HCT116 (cell line): ENCODE results near the gene SNRPA1. TPM values are rescaled to one million over a fixed set of nuclear protein-coding genes. Genes with fewer than 3 reads are reported as not detected.

Experiments
- ATAC-seq: fragments of 200-7000 bp; cut with Tn5 transposase; 2 replicates; pipeline ENCODE4 v1.9.1; 2020; ENCODE audit warnings: mild to moderate bottlenecking, moderate library complexity
- BruUV-seq: library from RNA; stranded (reverse); fragments of 400-500 nt; replicated peaks from 2 replicates; lab custom pipeline; 2021; lab: Mats Ljungman, UMichigan
- CTCF ChIA-PET: fragments of 300-600 bp; sonication (Branson Sonifier 250); formaldehyde crosslinking; loops from one replicate; lab custom pipeline; 2021; ENCODE audit warnings: antibody characterized with exemption; lab: Charles Lee
- POLR2A ChIA-PET: fragments of 300-600, 350-600 bp; sonication (Branson Sonifier 250); formaldehyde crosslinking; loops from one replicate; lab custom pipeline; 2021; ENCODE audit warnings: antibody characterized with exemption; lab: Charles Lee
- RAD21 ChIA-PET, 2 experiments: fragments of 300-600 bp; sonication (Branson Sonifier 250); formaldehyde crosslinking; loops; one replicate each; lab custom pipeline; 2023; ENCODE audit warnings: low total read pairs in 2 of 2; ENCODE audit not compliant: uncharacterized antibody in 2 of 2, unreplicated experiment in 2 of 2, low non-redundant PET in 1 of 2; lab: Charles Lee
- DNase-seq: peaks from one replicate; pipeline ENCODE4 v3.0.0-alpha.2; 2010; ENCODE audit warnings: low read depth, low spot score
- H2AFZ ChIP-seq: fragments of 200-600 bp; shearing (Covaris generic), sonication (generic); 2 replicates; pipeline ENCODE4 v1.6.1; 2017; ENCODE audit warnings: low read depth, mixed run types, mixed read lengths, antibody characterized with exemption, low read length; ENCODE audit not compliant: poor library complexity, severe bottlenecking
- H3K27ac ChIP-seq: 2 replicates; pipeline ENCODE4 v1.5.1; 2012; ENCODE audit warnings: low read depth, low read length
- H3K27me3 ChIP-seq: fragments of 200-600 bp; sonication (generic); 2 replicates; pipeline ENCODE4 v1.6.1; 2016; ENCODE audit warnings: mixed run types, low read length, mixed read lengths; ENCODE audit not compliant: insufficient read depth
- H3K36me3 ChIP-seq, 2 experiments: fragments of 200-500 bp in 1 of 2; fragments of 200-600 bp in 1 of 2; sonication (Bioruptor generic) in 1 of 2; sonication (generic) in 1 of 2; 2 replicates each; pipeline versions ENCODE4 v1.5.1 to v1.6.1; 2014 to 2016; ENCODE audit warnings: low read length in 2 of 2, inconsistent platforms in 1 of 2, mixed read lengths in 1 of 2, mixed run types in 1 of 2; ENCODE audit not compliant: insufficient read depth in 2 of 2, control insufficient read depth in 1 of 2
- H3K4me1 ChIP-seq, 2 experiments: fragments of 200-600 bp in 1 of 2; sonication (generic) in 1 of 2; 2 replicates each; pipeline versions ENCODE4 v1.5.1 to v1.6.1; 2012 to 2017; ENCODE audit warnings: low read length in 2 of 2, inconsistent platforms in 1 of 2, mild to moderate bottlenecking in 1 of 2, mixed read lengths in 1 of 2, mixed run types in 1 of 2, moderate library complexity in 1 of 2; ENCODE audit not compliant: insufficient read depth in 2 of 2, control insufficient read depth in 1 of 2
- H3K4me2 ChIP-seq: fragments of 200-600 bp; sonication (generic); 2 replicates; pipeline ENCODE4 v1.6.1; 2017; ENCODE audit warnings: mixed run types, low read length, mixed read lengths
- H3K4me3 ChIP-seq, 2 experiments: fragments of 200-600 bp in 1 of 2; sonication (generic) in 1 of 2; replicated peaks in 1 of 2; 2 replicates each; pipeline ENCODE4 v1.5.1; 2011 to 2016; ENCODE audit warnings: low read length in 2 of 2, control low read depth in 1 of 2, low read depth in 1 of 2, mild to moderate bottlenecking in 1 of 2, mixed read lengths in 1 of 2, mixed run types in 1 of 2
- H3K79me2 ChIP-seq: fragments of 200-600 bp; sonication (generic); 2 replicates; pipeline ENCODE4 v1.6.1; 2017; ENCODE audit warnings: mild to moderate bottlenecking, mixed run types, low read length, moderate library complexity, mixed read lengths; ENCODE audit not compliant: insufficient read depth
- H3K9ac ChIP-seq: fragments of 200-600 bp; sonication (generic); 2 replicates; pipeline ENCODE4 v1.6.1; 2016; ENCODE audit warnings: low read length, mixed read lengths
- H3K9me2 ChIP-seq: fragments of 200-600 bp; sonication (generic), shearing (Covaris generic); 2 replicates; pipeline ENCODE4 v1.6.1; 2017; ENCODE audit warnings: mixed run types, mild to moderate bottlenecking, moderate library complexity; ENCODE audit not compliant: insufficient read depth
- H3K9me3 ChIP-seq, 2 experiments: fragments of 200-500 bp in 1 of 2; fragments of 200-600 bp in 1 of 2; sonication (Bioruptor generic) in 1 of 2; sonication (generic) in 1 of 2; 2 replicates each; pipeline ENCODE4 v1.6.1; 2014 to 2017; ENCODE audit warnings: low read length in 2 of 2, mixed read lengths in 2 of 2, inconsistent platforms in 1 of 2, low read depth in 1 of 2, mild to moderate bottlenecking in 1 of 2, mixed run types in 1 of 2, moderate library complexity in 1 of 2; ENCODE audit not compliant: control insufficient read depth in 1 of 2, insufficient read depth in 1 of 2
- H4K20me1 ChIP-seq: fragments of 200-600 bp; sonication (generic), shearing (Covaris generic); 2 replicates; pipeline ENCODE4 v1.6.1; 2017; ENCODE audit warnings: mixed run types, mild to moderate bottlenecking, moderate library complexity; ENCODE audit not compliant: insufficient read depth
- CBX3 ChIP-seq: IDR thresholded peaks from 2 replicates; pipeline ENCODE4 v1.6.1; 2012; ENCODE audit warnings: low read depth
- CEBPB ChIP-seq: IDR thresholded peaks from 2 replicates; pipeline ENCODE4 v1.6.1; 2012; ENCODE audit warnings: low read depth
- CTCF ChIP-seq, 3 experiments: fragments of 200-600 bp in 1 of 3; sonication (generic) in 1 of 3; IDR thresholded peaks in 2 of 3; conservative IDR thresholded peaks in 1 of 3; 2 replicates each; pipeline ENCODE4 v1.5.1; 2012 to 2017; ENCODE audit warnings: low read depth in 2 of 3, low read length in 2 of 3, antibody characterized with exemption in 1 of 3, borderline replicate concordance in 1 of 3, control low read depth in 1 of 3, mild to moderate bottlenecking in 1 of 3, mixed read lengths in 1 of 3, mixed run types in 1 of 3, moderate library complexity in 1 of 3; ENCODE audit not compliant: insufficient read depth in 1 of 3
- EGR1 ChIP-seq: IDR thresholded peaks from 2 replicates; pipeline ENCODE4 v1.6.1; 2012; ENCODE audit warnings: low read depth
- ELF1 ChIP-seq: IDR thresholded peaks from 2 replicates; pipeline ENCODE4 v1.6.1; 2012; ENCODE audit warnings: low read depth, borderline replicate concordance
- EZH2 ChIP-seq: fragments of 200-600 bp; sonication (generic); IDR thresholded peaks from 2 replicates; pipeline ENCODE4 v1.6.1; 2017; ENCODE audit warnings: antibody characterized with exemption, mixed run types
- EZH2phosphoT487 ChIP-seq: fragments of 200-600 bp; IDR thresholded peaks from 2 replicates; pipeline ENCODE4 v1.6.1; 2018; ENCODE audit warnings: antibody characterized with exemption, borderline replicate concordance
- FOSL1 ChIP-seq: IDR thresholded peaks from 2 replicates; pipeline ENCODE4 v1.6.1; 2012; ENCODE audit warnings: low read depth
- JUND ChIP-seq: IDR thresholded peaks from 2 replicates; pipeline ENCODE4 v1.6.1; 2012
- POLR2A ChIP-seq: IDR thresholded peaks from 2 replicates; pipeline ENCODE4 v1.7.0; 2011; ENCODE audit warnings: borderline replicate concordance; ENCODE audit not compliant: insufficient read depth, insufficient read length; ENCODE audit errors: extremely low read depth
- POLR2AphosphoS5 ChIP-seq: IDR thresholded peaks from 2 replicates; pipeline ENCODE4 v1.6.1; 2011; ENCODE audit warnings: mild to moderate bottlenecking, low read depth, low read length, moderate library complexity
- SIN3A ChIP-seq: IDR thresholded peaks from 2 replicates; pipeline ENCODE4 v1.6.1; 2012; ENCODE audit warnings: low read depth
- SP1 ChIP-seq: IDR thresholded peaks from 2 replicates; pipeline ENCODE4 v1.6.1; 2012; ENCODE audit warnings: low read depth
- SRF ChIP-seq: IDR thresholded peaks from 2 replicates; pipeline ENCODE4 v1.6.1; 2012; ENCODE audit warnings: low read depth
- ZBTB33 ChIP-seq: IDR thresholded peaks from 2 replicates; pipeline ENCODE4 v1.6.1; 2011; ENCODE audit warnings: mild to moderate bottlenecking, low read length, moderate library complexity; ENCODE audit not compliant: insufficient replicate concordance; ENCODE audit errors: extremely low read depth
- ZFX ChIP-seq: fragments of 450-650 bp; IDR thresholded peaks from 2 replicates; pipeline ENCODE4 v1.6.1; 2017
- ZNF274 ChIP-seq: fragments of 200-500 bp; sonication (Bioruptor generic); IDR thresholded peaks from 2 replicates; pipeline ENCODE4 v1.6.1; 2014; ENCODE audit warnings: mild to moderate bottlenecking, low read depth, low read length, inconsistent platforms
- intact Hi-C: fragments of 100-400 bp; cut with micrococcal nuclease; formaldehyde crosslinking; loops from 2 replicates; pipeline ENCODE4 v1.10.0; 2022
- total RNA-seq: library from RNA; stranded (reverse); gene quantifications from one replicate; pipeline ENCODE4 v1.2.1, GENCODE V29; 2021; ENCODE audit not compliant: unreplicated experiment
- TF ChIP-seq, protein P1 (sequence below): IDR thresholded peaks from 2 replicates; pipeline ENCODE4 v1.6.1; 2012

Gene SNRPA1
- total RNA-seq, 1 experiment from 2014 or later = 104 TPM

DNA sequence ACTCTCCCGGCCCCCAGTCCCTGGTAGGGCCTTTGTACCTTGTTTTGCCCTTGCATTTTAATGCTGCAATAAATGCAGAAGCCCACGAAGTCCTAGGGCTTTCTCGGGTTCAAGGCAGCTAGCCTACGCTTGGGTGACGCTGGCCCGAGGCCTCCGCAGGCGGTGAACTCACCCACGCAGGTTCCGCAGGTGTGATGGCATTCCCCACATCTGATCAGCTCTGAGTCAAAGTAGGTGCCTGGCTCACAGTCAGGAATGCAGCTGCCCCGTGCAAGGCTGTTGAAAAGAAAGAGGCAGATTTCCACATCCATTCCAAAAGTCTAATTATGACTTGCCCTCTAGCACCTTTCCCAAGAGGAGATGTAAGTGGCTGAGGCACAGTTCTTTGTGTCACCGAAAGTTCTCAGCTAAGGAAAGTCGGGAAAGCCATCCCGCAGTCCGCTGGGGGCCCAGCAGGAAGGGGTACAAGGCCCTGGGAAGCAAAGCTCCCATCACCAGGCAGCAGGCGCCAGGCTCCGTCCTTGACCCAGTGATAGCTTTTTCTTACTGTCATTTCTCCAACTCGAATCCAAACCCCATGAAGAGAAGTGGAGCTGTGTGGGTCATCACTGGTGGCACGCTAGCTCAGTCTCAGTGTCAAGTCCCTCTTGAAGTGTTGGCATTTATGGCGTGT is 23.2 kb upstream of the SNRPA1 start:
- BruUV-seq = no TSS peak
- Histone ChIP-seq H3K4me1 (no peaks in the 10 kb centered on the region), H3K79me2 (no peaks in the 10 kb centered on the region), H3K4me3 (no peak overlapping the region), H3K27ac (no peak overlapping the region), H3K4me2 (no peak overlapping the region), H3K27me3 (no peaks in the 10 kb centered on the region), H4K20me1 (no peaks in the 10 kb centered on the region), H3K9me3 (no peaks in the 10 kb centered on the region), H3K36me3 (no peaks in the 10 kb centered on the region), H3K9me2 (no peaks in the 10 kb centered on the region), H2AFZ (no peak overlapping the region), H3K9ac (no peak overlapping the region)
- no peak for TF ChIP-seq ZFX
- TF ChIP-seq CEBPB = no peak
- no peak for TF ChIP-seq POLR2A
- TF ChIP-seq POLR2AphosphoS5 = no peak
- TF ChIP-seq ZBTB33 = no peak
- no peak for TF ChIP-seq SP1
- no peak for TF ChIP-seq JUND
- TF ChIP-seq SRF = no peak
- TF ChIP-seq EZH2 = no peak
- no peak for TF ChIP-seq CBX3
- TF ChIP-seq, protein P1, sequence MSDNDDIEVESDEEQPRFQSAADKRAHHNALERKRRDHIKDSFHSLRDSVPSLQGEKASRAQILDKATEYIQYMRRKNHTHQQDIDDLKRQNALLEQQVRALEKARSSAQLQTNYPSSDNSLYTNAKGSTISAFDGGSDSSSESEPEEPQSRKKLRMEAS = no peak
- no peak for TF ChIP-seq ELF1
- TF ChIP-seq EGR1 = no peak
- no peak for TF ChIP-seq ZNF274
- TF ChIP-seq FOSL1 = no peak
- TF ChIP-seq EZH2phosphoT487 = no peak
- no peak for TF ChIP-seq CTCF (IDR thresholded peaks at IDR 0.05 in 2 of 3, conservative IDR thresholded peaks at IDR 0.05 in 1 of 3; ENCODE audit: borderline replicate concordance in 1 of 3, insufficient read depth in 1 of 3, low read depth in 2 of 3, low read length in 2 of 3)
- no peak for TF ChIP-seq SIN3A
- intact Hi-C loops = no loop called here
- CTCF ChIA-PET = no interaction called here
- POLR2A ChIA-PET = no interaction called here
- DNase-seq (no peak), ATAC-seq (no peak)
- RAD21 ChIA-PET = no interaction called here
